NCI-H1436 (cell line): ENCODE measurements around the gene HSPBAP1.

Experiments
- DNase-seq: peaks from one replicate; lab custom pipeline; 2025; lab: John Stamatoyannopoulos, UW

HSPBAP1 gene, protein sequence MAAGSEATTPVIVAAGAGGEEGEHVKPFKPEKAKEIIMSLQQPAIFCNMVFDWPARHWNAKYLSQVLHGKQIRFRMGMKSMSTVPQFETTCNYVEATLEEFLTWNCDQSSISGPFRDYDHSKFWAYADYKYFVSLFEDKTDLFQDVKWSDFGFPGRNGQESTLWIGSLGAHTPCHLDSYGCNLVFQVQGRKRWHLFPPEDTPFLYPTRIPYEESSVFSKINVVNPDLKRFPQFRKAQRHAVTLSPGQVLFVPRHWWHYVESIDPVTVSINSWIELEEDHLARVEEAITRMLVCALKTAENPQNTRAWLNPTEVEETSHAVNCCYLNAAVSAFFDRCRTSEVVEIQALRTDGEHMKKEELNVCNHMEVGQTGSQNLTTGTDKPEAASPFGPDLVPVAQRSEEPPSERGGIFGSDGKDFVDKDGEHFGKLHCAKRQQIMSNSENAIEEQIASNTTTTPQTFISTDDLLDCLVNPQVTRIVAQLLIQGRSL

GRCh38 chr3:122793568-122794416, at the start of gene HSPBAP1:
Gene HSPBAP1 (minus strand): TSS chr3:122793831. CDS start chr3:122793680, 151 bp downstream.
- DNase-seq = no peak

DNA sequence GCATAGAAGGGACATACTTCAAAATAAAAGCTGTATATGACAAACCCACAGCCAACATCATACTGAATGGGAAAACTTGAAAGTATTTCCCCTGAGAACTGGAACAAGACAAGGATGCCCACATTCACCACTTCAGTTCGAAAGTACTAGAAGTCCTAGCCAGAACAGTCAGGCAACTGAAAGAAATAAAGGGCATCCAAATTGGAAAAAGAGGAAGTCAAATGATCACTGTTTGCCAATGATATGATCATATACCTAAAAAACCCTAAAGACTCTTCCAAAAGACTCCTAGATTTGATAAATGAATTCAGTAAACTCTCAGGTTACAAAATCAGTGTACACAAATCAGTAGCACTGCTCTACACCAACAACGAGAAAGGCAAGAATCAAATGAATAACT, 42.0 kb upstream of the HSPBAP1 start:
- DNase-seq = no peak

DNA sequence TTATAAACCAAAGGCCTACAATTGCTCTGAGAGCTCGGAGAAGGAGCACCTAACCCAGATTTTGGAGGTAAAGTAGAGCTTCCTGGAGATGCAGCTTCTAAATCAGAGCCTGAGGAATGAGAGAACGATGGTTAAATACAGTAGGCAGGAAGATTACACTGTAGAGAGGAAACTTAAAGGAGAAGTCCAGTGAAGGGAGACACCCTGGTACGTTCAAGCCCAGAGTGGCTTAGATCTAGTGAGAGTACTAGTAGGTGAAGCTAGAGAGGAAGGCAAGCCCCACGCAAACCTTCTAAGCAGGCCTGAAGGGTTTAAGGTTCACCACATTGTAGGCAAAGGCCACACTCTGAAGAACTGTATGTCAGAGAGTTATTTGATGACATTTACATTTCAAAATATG, 34.6 kb upstream of the HSPBAP1 start:
- no peak for DNase-seq

DNA sequence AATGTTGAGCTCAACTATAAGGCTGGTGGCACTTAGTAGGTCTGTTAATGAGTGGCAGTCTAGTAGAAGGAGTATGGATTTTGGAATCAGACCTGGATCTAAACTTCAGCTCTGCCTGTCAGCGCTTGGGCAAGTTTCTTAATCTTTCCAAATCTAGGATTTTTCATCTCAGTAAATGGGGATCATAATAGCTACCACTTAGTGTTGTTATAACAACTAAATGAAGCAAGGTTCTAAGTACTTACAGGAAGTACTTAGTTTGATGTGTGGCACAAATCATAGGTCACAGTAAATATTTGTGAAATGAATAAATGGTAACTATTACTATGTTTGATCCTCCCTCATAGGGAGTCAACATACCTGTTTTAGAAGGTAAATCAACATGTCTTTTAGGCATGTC, 32.6 kb upstream of the HSPBAP1 start:
- DNase-seq = no peak

DNA sequence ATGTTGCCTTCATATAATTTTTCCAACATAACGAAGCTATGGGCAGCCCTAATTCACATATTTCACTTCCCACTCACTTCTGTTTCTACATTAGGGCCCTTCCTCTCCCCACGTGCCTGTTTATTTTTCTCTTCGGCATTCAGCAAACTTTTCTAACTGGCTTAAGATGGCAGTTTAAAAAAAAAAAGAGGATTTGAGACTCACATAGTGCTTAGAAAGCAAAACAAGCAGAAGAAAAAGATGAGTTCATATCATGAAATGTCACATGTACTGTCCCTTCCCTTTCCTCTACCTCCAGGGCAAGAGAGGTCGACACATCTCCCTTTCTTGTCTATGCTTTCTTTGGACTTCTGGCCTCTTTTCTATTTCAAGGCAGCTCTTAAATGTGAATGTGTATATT, 31.8 kb upstream of the HSPBAP1 start:
- DNase-seq = no peak

GRCh38 chr3:122824465-122825381, 31.1 kb upstream of the HSPBAP1 start:
- no peak for DNase-seq

DNA sequence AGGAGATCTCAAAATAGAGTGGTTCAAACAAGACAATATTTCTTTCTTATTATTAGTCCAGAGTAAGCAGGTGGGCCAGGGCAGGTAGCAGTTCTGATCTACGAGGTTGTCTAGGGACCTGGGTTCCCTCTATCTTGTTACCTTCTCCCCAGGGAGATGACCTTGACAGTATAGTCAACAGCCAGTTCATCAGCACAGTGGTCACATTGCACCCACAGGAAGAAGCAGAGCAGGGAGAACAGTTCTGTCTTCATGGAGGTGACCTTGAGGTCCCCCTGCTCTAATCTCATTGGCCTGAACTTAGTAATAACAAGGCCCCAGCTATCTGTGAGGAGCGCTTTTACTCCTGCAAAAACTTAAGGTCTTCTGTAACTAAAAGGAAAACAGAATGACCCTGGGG, 23.0 kb upstream of the HSPBAP1 start:
- DNase-seq = no peak

GRCh38 chr3:122810734-122811133, 17.1 kb upstream of the HSPBAP1 start:
- DNase-seq = no peak

DNA sequence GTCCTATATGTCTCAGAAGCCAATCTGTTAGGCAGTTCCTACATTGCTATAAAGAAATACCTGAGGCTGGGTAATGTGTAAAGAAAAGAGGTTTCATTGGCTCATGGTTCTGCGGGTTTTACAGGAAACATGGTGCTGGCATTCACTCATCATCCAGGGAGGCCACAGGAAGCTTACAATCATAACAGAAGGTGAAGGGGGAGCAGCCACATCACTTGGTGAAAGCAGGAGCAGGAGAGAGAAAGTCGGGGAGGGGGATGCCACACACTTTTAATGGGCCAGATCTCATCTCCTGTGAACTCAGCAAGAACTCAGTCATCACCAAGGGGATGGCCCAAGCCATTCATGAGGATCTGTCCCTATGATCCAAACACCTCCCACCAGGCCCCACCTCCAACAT, 10.3 kb upstream of the HSPBAP1 start:
- no peak for DNase-seq

DNA sequence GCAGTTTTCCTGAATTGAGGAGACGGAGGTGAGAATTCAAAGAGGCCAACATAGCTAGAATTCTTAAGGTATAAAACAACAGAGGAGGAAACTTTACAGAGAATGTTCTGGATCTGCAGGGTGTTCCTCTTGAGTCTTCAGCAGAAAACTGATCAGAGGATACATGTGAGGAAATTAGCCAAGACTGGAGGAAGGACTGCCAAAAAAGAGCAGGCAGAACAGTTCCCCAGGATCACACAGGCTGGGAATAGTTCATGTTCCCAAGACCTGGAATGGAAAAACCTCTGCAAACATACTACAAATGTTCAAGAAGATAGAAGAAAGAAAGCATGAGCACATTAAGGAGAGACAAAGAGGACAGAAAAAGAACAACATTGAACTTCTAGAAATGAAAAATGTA, 8.7 kb upstream of the HSPBAP1 start:
- DNase-seq = no peak

GRCh38 chr3:122800706-122801237, 7.1 kb upstream of the HSPBAP1 start:
- no peak for DNase-seq

GRCh38 chr3:122800031-122800430, 6.4 kb upstream of the HSPBAP1 start:
- DNase-seq = no peak

DNA sequence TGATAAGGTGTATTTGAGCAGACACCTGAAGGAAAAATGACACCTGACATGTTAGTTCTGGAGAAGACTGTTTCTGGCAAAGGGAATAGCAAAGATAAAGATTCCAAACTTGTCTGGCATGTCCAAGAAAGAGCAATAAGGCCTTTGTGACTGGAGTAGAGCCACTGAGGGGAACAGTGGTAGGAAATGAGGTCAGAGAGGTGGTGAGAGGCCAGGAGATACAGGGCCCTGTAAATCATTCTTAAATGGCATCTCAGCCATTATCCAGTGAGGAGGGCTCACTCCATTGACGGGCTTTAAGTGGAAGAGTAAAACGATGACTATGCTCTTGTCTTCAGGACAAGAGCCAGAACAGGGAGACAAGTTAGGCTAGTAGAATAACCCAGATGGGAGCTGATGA, 5.7 kb upstream of the HSPBAP1 start:
- DNase-seq = no peak

GRCh38 chr3:122797291-122797690, 3.7 kb upstream of the HSPBAP1 start:
- no peak for DNase-seq

- no peak for DNase-seq
Measured at GRCh38 chr3:122795674-122796195, 2.1 kb upstream of the HSPBAP1 start.

GRCh38 chr3:122794779-122795673, 1.4 kb upstream of the HSPBAP1 start, which contains the start of gene SLC49A4:
Gene SLC49A4 (plus strand): TSS chr3:122795069. CDS start chr3:122795193, 124 bp downstream.
- DNase-seq = no peak

DNA sequence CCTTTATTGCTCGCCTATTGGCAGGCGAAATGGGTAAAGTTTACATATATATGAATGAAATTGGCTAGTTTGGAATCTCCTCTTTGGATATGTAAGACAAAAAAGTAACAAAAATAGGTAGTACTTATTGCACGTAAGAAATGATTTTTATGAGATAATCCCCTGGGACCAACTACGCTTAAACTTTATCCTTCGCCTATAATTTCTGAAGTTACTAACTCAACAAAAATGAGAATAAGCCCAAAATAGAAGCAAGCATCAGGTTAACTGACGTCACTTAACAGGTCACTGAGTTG, 800 bp upstream of the HSPBAP1 start:
- DNase-seq = no peak

GRCh38 chr3:122789585-122790273, 3.9 kb downstream of the HSPBAP1 start:
- no peak for DNase-seq

- DNase-seq = no peak
Measured at GRCh38 chr3:122787872-122788271, 5.8 kb downstream of the HSPBAP1 start.

DNA sequence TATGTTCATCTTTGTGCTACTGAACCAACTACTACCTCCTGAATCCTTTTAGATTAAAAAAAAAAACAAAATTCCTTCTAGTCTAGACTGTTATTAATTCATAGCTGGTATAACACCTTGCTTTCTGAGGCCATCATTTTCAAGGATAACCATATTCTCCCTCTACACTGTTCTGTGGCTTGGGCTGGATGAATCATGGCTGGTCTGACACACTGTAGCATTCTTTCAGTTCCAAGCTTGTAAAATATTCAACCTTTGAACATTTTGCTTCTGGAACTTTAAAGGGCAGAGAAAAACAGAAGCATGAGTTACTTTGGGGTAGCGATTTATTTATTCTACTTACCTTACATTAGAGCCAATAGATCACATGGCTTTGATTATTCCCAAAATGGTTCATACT, 7.6 kb downstream of the HSPBAP1 start:
- DNase-seq = no peak
